Testis (tissue), 2 donors: ENCODE data around the gene PRSS27.

Source experiments
- POLR2A ChIP-seq: fragments of 450-650 bp; IDR thresholded peaks from one replicate; pipeline ENCODE4 v1.6.1; 2017; ENCODE audit warnings: antibody characterized with exemption, mild to moderate bottlenecking, moderate library complexity
- TF ChIP-seq, protein P1 (sequence below), 3 experiments: fragments of 450-650 bp in 2 of 3; fragments of 200-600 bp in 1 of 3; sonication (generic) in 1 of 3; IDR thresholded peaks; one replicate each; pipeline ENCODE4 v1.5.1; 2016 to 2019; ENCODE audit warnings: antibody characterized with exemption in 3 of 3, mild to moderate bottlenecking in 2 of 3, moderate library complexity in 1 of 3

DNA sequence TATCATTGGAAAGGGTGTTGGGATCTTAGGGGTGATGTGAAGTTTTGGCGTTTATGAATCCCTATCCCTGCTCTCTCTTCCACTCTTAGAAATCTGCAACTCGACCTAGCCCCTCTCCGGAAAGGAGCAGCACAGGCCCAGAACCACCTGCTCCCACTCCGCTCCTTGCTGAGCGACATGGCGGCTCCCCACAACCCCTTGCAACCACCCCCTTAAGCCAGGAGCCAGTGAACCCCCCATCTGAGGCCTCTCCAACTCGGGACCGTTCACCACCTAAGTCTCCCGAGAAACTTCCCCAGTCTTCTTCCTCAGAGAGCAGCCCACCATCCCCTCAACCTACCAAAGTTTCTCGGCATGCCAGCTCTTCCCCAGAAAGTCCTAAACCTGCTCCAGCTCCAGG, 41.4 kb upstream of the PRSS27 start:
- TF ChIP-seq POLR2A = no peak
- TF ChIP-seq, protein P1, sequence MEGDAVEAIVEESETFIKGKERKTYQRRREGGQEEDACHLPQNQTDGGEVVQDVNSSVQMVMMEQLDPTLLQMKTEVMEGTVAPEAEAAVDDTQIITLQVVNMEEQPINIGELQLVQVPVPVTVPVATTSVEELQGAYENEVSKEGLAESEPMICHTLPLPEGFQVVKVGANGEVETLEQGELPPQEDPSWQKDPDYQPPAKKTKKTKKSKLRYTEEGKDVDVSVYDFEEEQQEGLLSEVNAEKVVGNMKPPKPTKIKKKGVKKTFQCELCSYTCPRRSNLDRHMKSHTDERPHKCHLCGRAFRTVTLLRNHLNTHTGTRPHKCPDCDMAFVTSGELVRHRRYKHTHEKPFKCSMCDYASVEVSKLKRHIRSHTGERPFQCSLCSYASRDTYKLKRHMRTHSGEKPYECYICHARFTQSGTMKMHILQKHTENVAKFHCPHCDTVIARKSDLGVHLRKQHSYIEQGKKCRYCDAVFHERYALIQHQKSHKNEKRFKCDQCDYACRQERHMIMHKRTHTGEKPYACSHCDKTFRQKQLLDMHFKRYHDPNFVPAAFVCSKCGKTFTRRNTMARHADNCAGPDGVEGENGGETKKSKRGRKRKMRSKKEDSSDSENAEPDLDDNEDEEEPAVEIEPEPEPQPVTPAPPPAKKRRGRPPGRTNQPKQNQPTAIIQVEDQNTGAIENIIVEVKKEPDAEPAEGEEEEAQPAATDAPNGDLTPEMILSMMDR (IDR thresholded peaks at IDR 0.05) = no peak
